Neural cell (in vitro differentiated cells): ENCODE measurements around the gene GRHL3. TPM values are rescaled to one million over a fixed set of nuclear protein-coding genes. Genes with fewer than 3 reads are reported as not detected.

Experiments
- H2AFZ ChIP-seq: fragments of 200-600, 300-800 bp; sonication (generic), shearing (Covaris generic); 2 replicates; pipeline ENCODE4 v1.6.0; 2014; ENCODE audit warnings: low read depth, mild to moderate bottlenecking, antibody characterized with exemption, low read length, moderate library complexity
- H3F3A ChIP-seq: fragments of 200-600 bp; shearing (Covaris generic); 2 replicates; pipeline ENCODE4 v1.6.1; 2016; ENCODE audit warnings: mild to moderate bottlenecking, moderate library complexity, mixed read lengths, antibody characterized with exemption, low read length; ENCODE audit not compliant: insufficient read depth, poor library complexity, severe bottlenecking
- H3K27ac ChIP-seq: fragments of 200-600, 300-800 bp; sonication (generic), shearing (Covaris generic); 2 replicates; pipeline ENCODE4 v1.5.1; 2014; ENCODE audit warnings: mild to moderate bottlenecking, low read length, moderate library complexity
- H3K27me3 ChIP-seq: fragments of 300-800, 200-600 bp; sonication (generic), shearing (Covaris generic); 2 replicates; pipeline ENCODE4 v1.6.0; 2014; ENCODE audit warnings: mild to moderate bottlenecking, low read depth, low read length, moderate library complexity; ENCODE audit not compliant: insufficient read depth
- H3K36me3 ChIP-seq: fragments of 300-800, 200-600 bp; sonication (generic), shearing (Covaris generic); 2 replicates; pipeline ENCODE4 v1.5.1; 2014; ENCODE audit warnings: mild to moderate bottlenecking, antibody characterized with exemption, low read length, moderate library complexity; ENCODE audit not compliant: insufficient read depth
- H3K4me2 ChIP-seq: fragments of 300-800, 200-600 bp; sonication (generic), shearing (Covaris generic); 2 replicates; pipeline ENCODE4 v1.6.0; 2014; ENCODE audit warnings: mild to moderate bottlenecking, low read length
- H3K4me3 ChIP-seq: fragments of 300-800, 200-600 bp; sonication (generic), shearing (Covaris generic); 2 replicates; pipeline ENCODE4 v1.5.1; 2014; ENCODE audit warnings: mild to moderate bottlenecking, low read length, moderate library complexity
- H3K79me2 ChIP-seq: fragments of 200-600 bp; shearing (Covaris generic); replicated peaks from 2 replicates; pipeline ENCODE4 v1.6.0; 2014; ENCODE audit warnings: mild to moderate bottlenecking, low read length, moderate library complexity; ENCODE audit not compliant: insufficient read depth
- H3K9ac ChIP-seq: fragments of 300-800, 200-600 bp; sonication (generic), shearing (Covaris generic); 2 replicates; pipeline ENCODE4 v1.6.1; 2016; ENCODE audit warnings: mild to moderate bottlenecking, low read length, mixed read lengths
- H3K9me2 ChIP-seq: fragments of 200-600 bp; shearing (Covaris generic); 2 replicates; pipeline ENCODE4 v1.6.1; 2016; ENCODE audit warnings: mild to moderate bottlenecking, low read length, mixed read lengths; ENCODE audit not compliant: insufficient read depth
- H3K9me3 ChIP-seq: fragments of 200-600, 300-800 bp; sonication (generic), shearing (Covaris generic); 2 replicates; pipeline ENCODE4 v1.6.1; 2016; ENCODE audit warnings: mild to moderate bottlenecking, mixed run types, low read length, moderate library complexity, mixed read lengths
- H4K20me1 ChIP-seq: fragments of 200-600 bp; shearing (Covaris generic); 2 replicates; pipeline ENCODE4 v1.6.1; 2016; ENCODE audit warnings: mild to moderate bottlenecking, mixed run types; ENCODE audit not compliant: insufficient read depth
- CTCF ChIP-seq: fragments of 450-650 bp; IDR thresholded peaks from 2 replicates; pipeline ENCODE4 v1.5.1; 2014; ENCODE audit warnings: antibody characterized with exemption, mild to moderate bottlenecking, moderate library complexity; ENCODE audit not compliant: poor library complexity, severe bottlenecking
- EP300 ChIP-seq: fragments of 450-650 bp; conservative IDR thresholded peaks from 2 replicates; pipeline ENCODE4 v1.6.1; 2014; ENCODE audit warnings: antibody characterized with exemption, mild to moderate bottlenecking, moderate library complexity; ENCODE audit not compliant: poor library complexity, severe bottlenecking
- EZH2 ChIP-seq: fragments of 200-600, 300-800 bp; shearing (Covaris generic), sonication (generic); IDR thresholded peaks from 2 replicates; pipeline ENCODE4 v1.6.1; 2014; ENCODE audit warnings: antibody characterized with exemption, low read length, borderline replicate concordance, mild to moderate bottlenecking; ENCODE audit not compliant: insufficient read depth, poor library complexity, severe bottlenecking
- MXI1 ChIP-seq: fragments of 450-650 bp; conservative IDR thresholded peaks from 2 replicates; pipeline ENCODE4 v1.6.1; 2014; ENCODE audit warnings: antibody characterized with exemption, mild to moderate bottlenecking; ENCODE audit not compliant: poor library complexity, severe bottlenecking
- POLR2AphosphoS5 ChIP-seq: IDR thresholded peaks from 2 replicates; pipeline ENCODE4 v1.6.1; 2012
- RAD21 ChIP-seq: fragments of 450-650 bp; conservative IDR thresholded peaks from 2 replicates; pipeline ENCODE4 v1.6.1; 2014; ENCODE audit warnings: antibody characterized with exemption, mild to moderate bottlenecking, moderate library complexity
- REST ChIP-seq: IDR thresholded peaks from 2 replicates; pipeline ENCODE4 v1.6.1; 2012; ENCODE audit warnings: borderline replicate concordance
- SMC3 ChIP-seq: fragments of 450-650 bp; conservative IDR thresholded peaks from 2 replicates; pipeline ENCODE4 v1.6.1; 2014; ENCODE audit warnings: antibody characterized with exemption, mild to moderate bottlenecking, moderate library complexity; ENCODE audit not compliant: poor library complexity
- TAF1 ChIP-seq: IDR thresholded peaks from 2 replicates; pipeline ENCODE4 v1.6.1; 2012; ENCODE audit warnings: low read depth
- polyA plus RNA-seq: library from polyadenylated mRNA; depleted of rRNA; stranded (reverse); fragments of >200 nt; gene quantifications from 2 replicates; pipeline ENCODE4 v1.2.3, GENCODE V29; 2014

GRHL3 gene
- polyA plus RNA-seq, 1 donor from 2014 or later = not detected

- no peak overlapping the region for H3K4me2 ChIP-seq
- no peaks in the 10 kb centered on the region for H3K9me3 ChIP-seq
- no peak overlapping the region for H3K4me3 ChIP-seq
- no peak overlapping the region for H2AFZ ChIP-seq
- H3K79me2 ChIP-seq = no peaks in the 10 kb centered on the region
- H3K36me3 ChIP-seq = no peaks in the 10 kb centered on the region
- no peaks in the 10 kb centered on the region for H3F3A ChIP-seq
- H4K20me1 ChIP-seq = no peaks in the 10 kb centered on the region
- no peak overlapping the region for H3K27ac ChIP-seq
- no peak for TF ChIP-seq EZH2
- TF ChIP-seq POLR2AphosphoS5 = no peak
- TF ChIP-seq CTCF = no peak
- no peak for TF ChIP-seq TAF1
- no peak for TF ChIP-seq EP300
- TF ChIP-seq REST = no peak
- no peak for TF ChIP-seq RAD21
- no peak for TF ChIP-seq SMC3
- no peak for TF ChIP-seq MXI1
- no peaks in the 10 kb centered on the region for H3K9me2 ChIP-seq
- H3K9ac ChIP-seq = no peak overlapping the region
- H3K27me3 ChIP-seq = no peaks in the 10 kb centered on the region
Observed at GRCh38 chr1:24383381-24383940, 64.3 kb downstream of the GRHL3 start.

- Histone ChIP-seq H3F3A (no peaks in the 10 kb centered on the region), H3K4me3 (no peak overlapping the region), H3K9me3 (no peaks in the 10 kb centered on the region), H3K79me2 (no peaks in the 10 kb centered on the region), H3K27me3 (no peaks in the 10 kb centered on the region), H2AFZ (no peak overlapping the region), H4K20me1 (no peaks in the 10 kb centered on the region), H3K27ac (no peak overlapping the region), H3K9me2 (no peaks in the 10 kb centered on the region), H3K4me2 (no peak overlapping the region), H3K9ac (no peak overlapping the region), H3K36me3 (no peaks in the 10 kb centered on the region)
- no peak for TF ChIP-seq REST
- TF ChIP-seq SMC3 = no peak
- TF ChIP-seq CTCF = no peak
- no peak for TF ChIP-seq TAF1
Observed at GRCh38 chr1:24384251-24385090, 65.3 kb downstream of the GRHL3 start.
